Trophoblast cell (in vitro differentiated cells and primary cell): ENCODE data around the gene TNS4.

Source experiments
- DNase-seq, 2 donors: peaks; one replicate each; pipeline ENCODE4 v3.0.0-alpha.2; 2016
- H2AFZ ChIP-seq: 2 replicates; pipeline ENCODE4 v1.6.1; 2013; ENCODE audit warnings: low read length, moderate library complexity, mild to moderate bottlenecking; ENCODE audit not compliant: insufficient read depth, poor library complexity
- H2AK5ac ChIP-seq: 2 replicates; pipeline ENCODE4 v1.6.1; 2013; ENCODE audit warnings: mild to moderate bottlenecking, low read length
- H2BK120ac ChIP-seq: 2 replicates; pipeline ENCODE4 v1.6.1; 2013; ENCODE audit warnings: low read length, mild to moderate bottlenecking, moderate library complexity; ENCODE audit not compliant: insufficient read depth, poor library complexity
- H2BK12ac ChIP-seq: 2 replicates; pipeline ENCODE4 v1.6.1; 2013; ENCODE audit warnings: mild to moderate bottlenecking, low read length, moderate library complexity
- H2BK5ac ChIP-seq: 2 replicates; pipeline ENCODE4 v1.6.1; 2013; ENCODE audit warnings: low read length, low read depth, moderate library complexity, mild to moderate bottlenecking; ENCODE audit not compliant: poor library complexity
- H3K14ac ChIP-seq: 2 replicates; pipeline ENCODE4 v1.6.1; 2013; ENCODE audit warnings: mild to moderate bottlenecking, low read length
- H3K18ac ChIP-seq: 2 replicates; pipeline ENCODE4 v1.6.1; 2013; ENCODE audit warnings: mild to moderate bottlenecking, low read length
- H3K23ac ChIP-seq: 2 replicates; pipeline ENCODE4 v1.6.1; 2013; ENCODE audit warnings: low read length
- H3K27ac ChIP-seq: 2 replicates; pipeline ENCODE4 v1.5.1; 2013; ENCODE audit warnings: low read depth, mild to moderate bottlenecking, inconsistent platforms, low read length, moderate library complexity
- H3K27me3 ChIP-seq: 2 replicates; pipeline ENCODE4 v1.6.1; 2013; ENCODE audit warnings: inconsistent platforms, mild to moderate bottlenecking, low read length, moderate library complexity; ENCODE audit not compliant: insufficient read depth
- H3K36me3 ChIP-seq, 2 experiments: 1 replicate in 1 of 2; 2 replicates in 1 of 2; pipeline ENCODE4 v1.6.1; 2013; ENCODE audit warnings: low read length in 2 of 2, mild to moderate bottlenecking in 2 of 2, moderate library complexity in 1 of 2; ENCODE audit not compliant: insufficient read depth in 2 of 2, control insufficient read depth in 1 of 2
- H3K4ac ChIP-seq: 2 replicates; pipeline ENCODE4 v1.6.1; 2013; ENCODE audit warnings: low read depth, mild to moderate bottlenecking, low read length, moderate library complexity
- H3K4me1 ChIP-seq, 2 experiments: 1 replicate in 1 of 2; 2 replicates in 1 of 2; pipeline ENCODE4 v1.6.1; 2013; ENCODE audit warnings: low read length in 2 of 2, mild to moderate bottlenecking in 2 of 2, moderate library complexity in 1 of 2; ENCODE audit not compliant: insufficient read depth in 2 of 2, control insufficient read depth in 1 of 2
- H3K4me2 ChIP-seq: 2 replicates; pipeline ENCODE4 v1.6.1; 2013; ENCODE audit warnings: inconsistent platforms, mild to moderate bottlenecking, low read length, moderate library complexity
- H3K4me3 ChIP-seq: 2 replicates; pipeline ENCODE4 v1.5.1; 2013; ENCODE audit warnings: mild to moderate bottlenecking, low read depth, low read length, inconsistent platforms
- H3K79me1 ChIP-seq: one replicate; pipeline ENCODE4 v1.6.1; 2013; ENCODE audit warnings: low read length
- H3K79me2 ChIP-seq: 2 replicates; pipeline ENCODE4 v1.6.1; 2013; ENCODE audit warnings: low read length, mild to moderate bottlenecking; ENCODE audit not compliant: control insufficient read depth, insufficient read depth, poor library complexity
- H3K9ac ChIP-seq: 2 replicates; pipeline ENCODE4 v1.6.1; 2013; ENCODE audit warnings: mild to moderate bottlenecking, low read length
- H3K9me3 ChIP-seq: 2 replicates; pipeline ENCODE4 v1.6.1; 2013; ENCODE audit warnings: low read depth, mild to moderate bottlenecking, control low read depth, inconsistent platforms, low read length; ENCODE audit not compliant: insufficient read depth
- H4K12ac ChIP-seq: 2 replicates; pipeline ENCODE4 v1.6.1; 2013; ENCODE audit warnings: low read depth, mild to moderate bottlenecking, low read length, moderate library complexity
- H4K8ac ChIP-seq: 2 replicates; pipeline ENCODE4 v1.6.1; 2013; ENCODE audit warnings: low read depth, mild to moderate bottlenecking, low read length, moderate library complexity
- H4K91ac ChIP-seq: one replicate; pipeline ENCODE4 v1.6.1; 2013; ENCODE audit warnings: low read depth, mild to moderate bottlenecking, low read length, moderate library complexity
- WGBS: extraction: QIAGEN DNeasy Blood & Tissue Kit; methylation state at CpG from one replicate; pipeline ENCODE4 v1.1.7; 2013; ENCODE audit warnings: missing lambda C conversion rate; ENCODE audit not compliant: insufficient read length, insufficient coverage; ENCODE audit errors: extremely low coverage; 5-methylcytosine and 5-hydroxymethylcytosine counted together

The TNS4 gene

GRCh38 chr17:40536295-40537171 is 35.1 kb upstream of the TNS4 start:
- H3K4me3 ChIP-seq: no peak overlapping the region
- peak overlapping the region; percentile 51 for H4K91ac ChIP-seq
- H3K27me3 ChIP-seq: no peaks in the 10 kb centered on the region
- no peak overlapping the region for H3K9ac ChIP-seq
- H2AK5ac ChIP-seq: peak overlapping the region; percentile 11
- peaks cover 15 to 21% of the 10 kb centered on the region in 2 experiments for H3K4me1 ChIP-seq
- no CpG with 5 or more reads among the region's 13 CpGs for WGBS
- no peak overlapping the region for H3K4me2 ChIP-seq
- no peak overlapping the region for H4K12ac ChIP-seq
- H3K18ac ChIP-seq: no peak overlapping the region
- H3K36me3 ChIP-seq: no peaks in the 10 kb centered on the region
- no peak overlapping the region for H2BK5ac ChIP-seq
- H3K9me3 ChIP-seq: peaks cover 2% of the 10 kb centered on the region
- peak overlapping the region; percentile 25 for H2BK120ac ChIP-seq
- no peak overlapping the region for H4K8ac ChIP-seq
- no peak overlapping the region for H2AFZ ChIP-seq
- no peak overlapping the region for H3K14ac ChIP-seq
- H2BK12ac ChIP-seq: peak overlapping the region; percentile 58
- H3K4ac ChIP-seq: no peak overlapping the region
- peaks cover 14% of the 10 kb centered on the region for H3K79me1 ChIP-seq
- DNase-seq: no peak
- H3K27ac ChIP-seq: no peak overlapping the region
- no peaks in the 10 kb centered on the region for H3K79me2 ChIP-seq
- no peak overlapping the region for H3K23ac ChIP-seq

DNA sequence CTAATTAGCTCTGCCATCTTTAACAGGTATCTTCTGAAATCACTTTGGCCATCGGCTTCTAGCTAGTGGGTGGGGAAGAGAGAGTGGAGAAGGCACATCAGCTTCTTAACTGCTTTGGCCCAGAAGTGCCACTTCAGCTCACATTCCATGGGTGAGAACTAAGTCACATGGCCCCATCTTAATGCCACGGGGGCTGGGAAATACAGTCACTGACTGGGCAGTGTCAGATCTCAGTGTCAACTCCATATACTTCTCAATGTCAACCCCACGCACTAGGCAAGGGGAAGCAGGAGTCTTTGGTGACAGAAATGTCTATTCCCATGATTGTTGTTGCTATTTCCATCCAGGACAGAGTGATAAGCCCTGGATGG is 34.5 kb upstream of the TNS4 start:
- Histone ChIP-seq H3K4ac (no peak overlapping the region), H2AK5ac (no peak overlapping the region), H3K79me1 (peaks cover 11% of the 10 kb centered on the region), H3K27me3 (no peaks in the 10 kb centered on the region), H3K23ac (no peak overlapping the region), H3K4me2 (no peak overlapping the region), H4K12ac (no peak overlapping the region), H2BK120ac (no peak overlapping the region), H3K36me3 (no peaks in the 10 kb centered on the region), H4K91ac (peak overlapping the region; percentile 20), H3K4me3 (no peak overlapping the region), H2AFZ (no peak overlapping the region), H3K79me2 (no peaks in the 10 kb centered on the region), H2BK12ac (peak overlapping the region; percentile 58), H3K9me3 (no peaks in the 10 kb centered on the region), H3K14ac (no peak overlapping the region), H2BK5ac (no peak overlapping the region), H4K8ac (no peak overlapping the region), H3K27ac (no peak overlapping the region), H3K9ac (no peak overlapping the region), H3K4me1 (peaks cover 10 to 16% of the 10 kb centered on the region in 2 experiments), H3K18ac (peak overlapping the region; percentile 67)
- no peak for DNase-seq
- WGBS: no CpG with 5 or more reads among the region's 3 CpGs

DNA sequence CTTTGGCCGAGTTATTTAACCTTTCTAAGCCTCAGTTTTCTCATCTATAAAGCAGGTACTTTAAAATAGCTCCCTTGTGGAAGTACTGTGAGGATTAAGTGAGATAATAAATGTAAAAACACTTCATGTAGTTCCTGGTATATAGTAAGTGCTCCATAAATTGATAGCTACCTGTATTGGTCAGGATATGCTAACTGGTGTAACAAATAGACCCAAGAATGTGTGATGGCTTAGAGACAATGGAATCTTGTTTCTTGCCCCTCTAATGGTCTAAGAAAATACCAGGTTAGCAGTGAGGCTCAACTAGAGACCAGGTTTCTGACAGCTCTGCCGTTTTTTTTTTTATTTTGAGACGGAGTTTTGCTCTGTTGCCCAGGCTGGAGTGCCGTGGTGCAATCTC is 34.0 kb upstream of the TNS4 start:
- no peak overlapping the region for H3K9ac ChIP-seq
- H3K79me2 ChIP-seq: no peaks in the 10 kb centered on the region
- H2BK12ac ChIP-seq: no peak overlapping the region
- no peak overlapping the region for H4K91ac ChIP-seq
- H3K4ac ChIP-seq: no peak overlapping the region
- H3K79me1 ChIP-seq: peaks cover 11% of the 10 kb centered on the region
- no peaks in the 10 kb centered on the region for H3K36me3 ChIP-seq
- H3K4me2 ChIP-seq: no peak overlapping the region
- H4K12ac ChIP-seq: no peak overlapping the region
- no peak overlapping the region for H2BK120ac ChIP-seq
- WGBS: no CpG with 5 or more reads among the region's 4 CpGs
- H2BK5ac ChIP-seq: no peak overlapping the region
- H3K23ac ChIP-seq: no peak overlapping the region
- DNase-seq: no peak
- no peak overlapping the region for H3K27ac ChIP-seq
- no peak overlapping the region for H2AFZ ChIP-seq
- H3K4me3 ChIP-seq: no peak overlapping the region
- H3K9me3 ChIP-seq: no peaks in the 10 kb centered on the region
- no peaks in the 10 kb centered on the region for H3K27me3 ChIP-seq
- H3K18ac ChIP-seq: no peak overlapping the region
- H3K14ac ChIP-seq: no peak overlapping the region
- no peak overlapping the region for H2AK5ac ChIP-seq
- H3K4me1 ChIP-seq: peaks cover 8 to 17% of the 10 kb centered on the region in 2 experiments
- no peak overlapping the region for H4K8ac ChIP-seq

DNA sequence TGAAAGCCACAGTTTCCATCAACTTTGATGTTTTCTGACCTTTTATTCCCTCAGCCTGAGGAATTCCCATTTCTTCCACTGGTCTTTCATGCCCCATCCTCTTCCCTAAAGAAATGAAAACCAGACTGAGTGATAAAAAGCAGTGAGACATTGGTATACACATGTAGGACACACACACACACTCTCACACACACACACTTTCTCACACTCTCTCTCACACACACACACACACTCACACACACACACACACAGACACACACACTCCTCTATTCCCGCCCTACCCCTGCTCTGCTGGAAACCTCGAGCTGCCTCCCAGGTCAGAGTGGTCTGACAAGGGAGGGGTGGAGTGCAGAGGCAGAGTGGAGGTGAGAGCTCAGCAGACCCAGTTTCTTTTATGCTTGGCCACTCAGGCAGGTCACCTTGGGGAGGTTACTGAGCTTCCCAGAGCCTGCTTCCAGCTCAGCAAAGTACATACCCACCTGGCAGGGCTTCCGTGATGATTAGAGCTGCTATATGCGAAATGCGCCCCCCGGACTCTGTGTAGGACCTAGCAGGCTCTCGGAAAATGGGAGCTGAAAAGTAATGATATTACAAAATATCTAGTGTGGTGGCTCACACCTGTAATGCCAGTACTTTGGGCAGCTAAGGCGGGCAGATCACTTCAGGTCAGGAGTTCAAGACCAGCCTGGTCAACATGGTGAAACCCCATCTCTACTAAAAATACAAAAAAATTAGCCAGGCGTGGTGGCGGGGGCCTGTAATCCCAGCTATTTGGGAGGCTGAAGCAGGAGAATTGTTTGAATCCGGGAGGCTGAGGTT is 33.2 kb upstream of the TNS4 start:
- Histone ChIP-seq H2AK5ac (no peak overlapping the region), H2BK120ac (no peak overlapping the region), H3K23ac (no peak overlapping the region), H4K12ac (no peak overlapping the region), H3K9ac (peak overlapping the region; percentile 5), H3K9me3 (no peaks in the 10 kb centered on the region), H3K79me2 (no peaks in the 10 kb centered on the region), H4K91ac (peak overlapping the region; percentile 45), H3K79me1 (peaks cover 9% of the 10 kb centered on the region), H2BK12ac (no peak overlapping the region), H2AFZ (no peak overlapping the region), H3K27ac (no peak overlapping the region), H4K8ac (no peak overlapping the region), H3K18ac (no peak overlapping the region), H3K14ac (no peak overlapping the region), H3K4me2 (no peak overlapping the region), H2BK5ac (no peak overlapping the region), H3K4me1 (peaks cover 4 to 13% of the 10 kb centered on the region in 2 experiments), H3K4ac (no peak overlapping the region), H3K36me3 (no peaks in the 10 kb centered on the region), H3K27me3 (no peaks in the 10 kb centered on the region), H3K4me3 (no peak overlapping the region)
- DNase-seq: no peak
- WGBS: no CpG with 5 or more reads among the region's 11 CpGs
